ENCODE results near the gene TMEM184C. TPM values are rescaled to one million over a fixed set of nuclear protein-coding genes. Genes with fewer than 3 reads are reported as not detected.

TMEM184C gene
- total RNA-seq, 1 donor from 2014 or later, result 39.7 TPM

- Mint-ChIP-seq H3K36me3 (ENCODE audit: unreplicated experiment) (no peaks in the 10 kb centered on the region), H3K4me1 (ENCODE audit: unreplicated experiment) (peaks cover 8% of the 10 kb centered on the region), H3K27me3 (ENCODE audit: unreplicated experiment) (peaks cover 14% of the 10 kb centered on the region), H3K9me3 (ENCODE audit: unreplicated experiment) (no peaks in the 10 kb centered on the region), H3K4me3 (ENCODE audit: unreplicated experiment) (no peak overlapping the region), H3K27ac (ENCODE audit: unreplicated experiment) (no peak overlapping the region)
- no peak for TF ChIP-seq CTCF (IDR thresholded peaks at IDR 0.05)
- no peak for DNase-seq (ENCODE audit: extremely low spot score, unreplicated experiment)
These were observed 71.9 kb downstream of the TMEM184C start for GRCh38 chr4:147689067-147689466.

DNA sequence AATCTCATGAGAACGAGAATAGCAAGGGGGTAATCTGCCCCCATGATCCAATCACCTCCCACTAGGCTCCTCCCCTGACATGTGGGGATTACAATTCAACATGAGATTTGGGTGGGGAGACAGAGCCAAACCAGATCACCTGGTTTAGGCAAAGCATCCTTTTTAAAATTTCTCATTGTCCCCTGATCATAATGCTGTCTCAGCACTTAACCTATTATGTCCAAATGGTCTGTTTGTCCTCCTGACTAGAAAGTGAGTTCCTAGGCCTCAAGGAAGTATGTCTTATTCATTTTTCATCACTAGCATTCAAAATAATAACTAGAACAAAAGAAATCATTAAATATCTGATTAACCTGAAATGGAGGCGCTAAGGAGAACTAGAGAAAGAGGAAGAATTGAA, 74.6 kb downstream of the TMEM184C start:
- Mint-ChIP-seq H3K9me3 (ENCODE audit: unreplicated experiment) (no peaks in the 10 kb centered on the region), H3K27me3 (ENCODE audit: unreplicated experiment) (peaks cover 19% of the 10 kb centered on the region), H3K27ac (ENCODE audit: unreplicated experiment) (no peak overlapping the region), H3K4me3 (ENCODE audit: unreplicated experiment) (no peak overlapping the region), H3K4me1 (ENCODE audit: unreplicated experiment) (no peaks in the 10 kb centered on the region), H3K36me3 (ENCODE audit: unreplicated experiment) (no peaks in the 10 kb centered on the region)
- DNase-seq (ENCODE audit: extremely low spot score, unreplicated experiment), result no peak
- no peak for TF ChIP-seq CTCF (IDR thresholded peaks at IDR 0.05)

- Mint-ChIP-seq H3K9me3 (ENCODE audit: unreplicated experiment) (no peaks in the 10 kb centered on the region), H3K27ac (ENCODE audit: unreplicated experiment) (no peak overlapping the region), H3K27me3 (ENCODE audit: unreplicated experiment) (peaks cover 19% of the 10 kb centered on the region), H3K4me3 (ENCODE audit: unreplicated experiment) (no peak overlapping the region), H3K4me1 (ENCODE audit: unreplicated experiment) (no peaks in the 10 kb centered on the region), H3K36me3 (ENCODE audit: unreplicated experiment) (no peaks in the 10 kb centered on the region)
- no peak for TF ChIP-seq CTCF (IDR thresholded peaks at IDR 0.05)
- no peak for DNase-seq (ENCODE audit: extremely low spot score, unreplicated experiment)
These were observed 76.0 kb downstream of the TMEM184C start for GRCh38 chr4:147693218-147693617.

DNA sequence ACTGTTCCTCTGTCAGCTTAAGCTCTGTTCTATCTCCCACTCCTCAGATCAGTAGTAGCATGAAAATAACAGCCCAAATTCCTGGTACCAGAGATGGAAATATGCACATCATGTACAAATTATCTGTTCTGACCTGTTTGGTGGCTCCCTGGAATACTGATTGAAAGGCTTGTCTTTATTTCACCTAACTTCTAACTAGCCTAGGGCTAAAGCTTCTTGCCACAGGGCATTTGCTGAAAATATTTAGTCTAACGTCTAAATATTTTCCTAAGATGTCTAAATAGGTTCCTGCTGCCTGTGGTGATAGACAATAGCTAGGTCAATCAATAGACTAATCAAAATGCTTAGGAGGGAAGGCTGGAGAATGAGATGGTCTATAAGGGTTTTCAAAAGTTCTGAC, 79.7 kb downstream of the TMEM184C start:
- no peak for DNase-seq (ENCODE audit: extremely low spot score, unreplicated experiment)
- no peak for TF ChIP-seq CTCF (IDR thresholded peaks at IDR 0.05)
- H3K36me3 Mint-ChIP-seq (ENCODE audit: unreplicated experiment), result no peaks in the 10 kb centered on the region

DNA sequence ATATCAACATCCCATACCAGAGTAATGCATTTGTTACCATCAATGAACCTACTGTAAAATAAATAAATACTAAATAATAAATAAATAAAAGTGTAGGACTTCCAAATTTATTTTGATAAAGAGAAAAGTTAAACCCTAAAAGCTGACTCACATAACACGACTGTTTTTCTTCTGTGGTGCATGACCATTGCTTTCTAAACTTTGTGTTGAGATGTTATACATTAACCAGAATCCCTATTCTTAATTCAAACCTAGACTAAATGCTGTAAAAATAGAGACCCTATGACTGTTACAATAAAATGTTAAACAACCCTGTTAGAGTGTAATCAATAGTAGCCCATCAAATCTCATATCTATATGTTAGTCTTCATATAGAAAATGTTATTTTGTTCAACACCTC, 87.6 kb downstream of the TMEM184C start:
- peaks cover 5% of the 10 kb centered on the region for H3K27me3 Mint-ChIP-seq (ENCODE audit: unreplicated experiment)
- H3K4me3 Mint-ChIP-seq (ENCODE audit: unreplicated experiment), result no peak overlapping the region

More for the DNA sequence above, 79.7 kb downstream of the TMEM184C start:
- Mint-ChIP-seq H3K4me1 (ENCODE audit: unreplicated experiment) (no peaks in the 10 kb centered on the region), H3K27ac (ENCODE audit: unreplicated experiment) (no peak overlapping the region), H3K4me3 (ENCODE audit: unreplicated experiment) (no peak overlapping the region), H3K9me3 (ENCODE audit: unreplicated experiment) (no peaks in the 10 kb centered on the region), H3K27me3 (ENCODE audit: unreplicated experiment) (peaks cover 14% of the 10 kb centered on the region)

More for the DNA sequence above, 87.6 kb downstream of the TMEM184C start:
- no peak overlapping the region for H3K27ac Mint-ChIP-seq (ENCODE audit: unreplicated experiment)
- H3K9me3 Mint-ChIP-seq (ENCODE audit: unreplicated experiment), result no peaks in the 10 kb centered on the region
- peaks cover 11% of the 10 kb centered on the region for H3K4me1 Mint-ChIP-seq (ENCODE audit: unreplicated experiment)
- no peak for TF ChIP-seq CTCF (IDR thresholded peaks at IDR 0.05)
- no peak for DNase-seq (ENCODE audit: extremely low spot score, unreplicated experiment)
- no peaks in the 10 kb centered on the region for H3K36me3 Mint-ChIP-seq (ENCODE audit: unreplicated experiment)
